Transverse colon (tissue), 4 donors: ENCODE results near the gene ACACA.

Experiments
- CTCF ChIP-seq, 5 experiments: fragments of 200-600 bp in 3 of 5; fragments of 450-650 bp in 2 of 5; sonication (generic) in 3 of 5; IDR thresholded peaks; 1 replicate in 2 of 5; 2 replicates in 3 of 5; pipeline ENCODE4 v1.5.1; 2016 to 2017; ENCODE audit warnings: antibody characterized with exemption in 5 of 5, inconsistent platforms in 3 of 5, mild to moderate bottlenecking in 2 of 5, moderate library complexity in 1 of 5
- POLR2A ChIP-seq: fragments of 450-650 bp; IDR thresholded peaks from one replicate; pipeline ENCODE4 v1.6.1; 2016; ENCODE audit warnings: antibody characterized with exemption, mild to moderate bottlenecking, moderate library complexity
- POLR2AphosphoS5 ChIP-seq, 3 donors: sonication (generic); formaldehyde crosslinking; IDR thresholded peaks; one replicate each; pipeline ENCODE4 v1.6.1; 2016; ENCODE audit warnings: antibody characterized with exemption in 3 of 3

- TF ChIP-seq CTCF (IDR thresholded peaks at IDR 0.05) (no peak), POLR2A (no peak), POLR2AphosphoS5 (IDR thresholded peaks at IDR 0.05) (no peak)
These were observed 322.3 kb downstream of the ACACA start for GRCh38 chr17:37084372-37084771.
